SJSA1 (cell line): ENCODE data around the gene APOM. TPM values are rescaled to one million over a fixed set of nuclear protein-coding genes. Genes with fewer than 3 reads are reported as not detected.

Source experiments
- DNase-seq, 2 experiments: peaks; one replicate each; pipeline ENCODE4 v3.0.0-alpha.2; 2015 to 2020; ENCODE audit warnings: low spot score in 2 of 2, low read depth in 1 of 2
- H3K27ac ChIP-seq: fragments of 250-450 bp; sonication (Bioruptor Pico); 2 replicates; pipeline ENCODE4 v1.5.1; 2020; ENCODE audit warnings: mild to moderate bottlenecking, moderate library complexity
- H3K27me3 ChIP-seq: fragments of 250-450 bp; sonication (Bioruptor Pico); replicated peaks from 2 replicates; pipeline ENCODE4 v1.5.1; 2020; ENCODE audit warnings: mild to moderate bottlenecking, moderate library complexity
- H3K36me3 ChIP-seq: fragments of 250-450 bp; sonication (Bioruptor Pico); 2 replicates; pipeline ENCODE4 v1.5.1; 2020; ENCODE audit warnings: mild to moderate bottlenecking
- H3K4me1 ChIP-seq: fragments of 250-450 bp; sonication (Bioruptor Pico); replicated peaks from 2 replicates; pipeline ENCODE4 v1.6.1; 2021; ENCODE audit warnings: mild to moderate bottlenecking
- H3K4me3 ChIP-seq: fragments of 250-450 bp; sonication (Bioruptor Pico); 2 replicates; pipeline ENCODE4 v1.5.1; 2020; ENCODE audit warnings: mild to moderate bottlenecking
- H3K9me3 ChIP-seq: fragments of 250-450 bp; sonication (Bioruptor Pico); replicated peaks from 2 replicates; pipeline ENCODE4 v1.5.1; 2020; ENCODE audit warnings: mild to moderate bottlenecking
- total RNA-seq: library from RNA; depleted of rRNA; stranded (reverse); fragments of >200 nt; shearing (Covaris generic); gene quantifications from 2 replicates; pipeline ENCODE4 v1.2.3, GENCODE V29; 2014

APOM gene
- total RNA-seq, 1 experiment from 2014 or later, result 1.1 TPM

DNA sequence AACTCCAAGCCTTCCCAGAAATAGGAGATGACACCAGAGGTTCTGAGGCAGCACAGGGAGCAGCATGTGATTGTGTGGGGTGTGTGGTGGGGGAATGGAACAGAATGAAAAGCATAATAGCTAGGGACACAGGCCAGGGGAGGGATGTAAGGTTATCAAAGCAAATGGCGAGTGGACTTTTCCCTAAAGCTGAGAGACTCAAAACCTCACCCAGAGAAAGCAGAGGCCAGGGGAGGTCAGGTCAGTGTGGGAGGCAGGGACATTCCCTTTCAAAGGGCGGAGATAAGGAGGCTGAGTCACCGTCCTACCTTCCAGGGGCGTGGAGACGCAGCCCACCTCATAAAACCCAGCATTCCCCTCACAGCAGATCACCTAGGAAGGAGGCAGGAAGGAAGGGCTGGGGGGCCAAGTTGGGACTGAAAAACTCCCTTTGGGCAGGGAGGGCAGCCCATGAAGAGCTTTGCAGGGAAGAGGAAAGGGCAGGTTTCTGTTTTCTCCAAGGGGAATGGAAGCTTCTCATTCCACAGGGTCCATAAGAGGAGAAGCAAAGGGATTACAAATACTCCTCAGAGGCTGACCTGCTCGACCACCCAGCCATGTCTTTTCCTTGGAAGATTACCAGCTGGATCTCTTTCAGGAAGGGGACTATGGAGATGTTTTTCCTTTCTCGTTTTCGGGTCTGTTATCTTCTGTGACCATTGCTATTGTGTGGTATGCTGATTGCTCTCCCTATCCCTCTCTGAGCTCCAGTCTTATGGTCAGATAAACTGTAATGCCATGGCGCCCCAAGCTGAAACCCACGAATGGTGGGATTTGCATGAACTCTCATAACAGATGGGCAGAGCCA lies 34.8 kb downstream of the APOM start:
- no peak for DNase-seq
- Histone ChIP-seq H3K9me3 (no peaks in the 10 kb centered on the region), H3K27ac (no peak overlapping the region), H3K36me3 (peaks cover 74% of the 10 kb centered on the region), H3K4me1 (no peaks in the 10 kb centered on the region), H3K4me3 (no peak overlapping the region), H3K27me3 (no peaks in the 10 kb centered on the region)

- Histone ChIP-seq H3K4me3 (no peak overlapping the region), H3K36me3 (peaks cover 78% of the 10 kb centered on the region), H3K27me3 (no peaks in the 10 kb centered on the region), H3K27ac (no peak overlapping the region), H3K4me1 (no peaks in the 10 kb centered on the region), H3K9me3 (no peaks in the 10 kb centered on the region)
- DNase-seq, result no peak
Measured at GRCh38 chr6:31691078-31691463, 35.4 kb downstream of the APOM start.

GRCh38 chr6:31691564-31692108 lies 35.9 kb downstream of the APOM start:
- Histone ChIP-seq H3K27ac (no peak overlapping the region), H3K4me3 (no peak overlapping the region), H3K9me3 (no peaks in the 10 kb centered on the region), H3K27me3 (no peaks in the 10 kb centered on the region), H3K4me1 (no peaks in the 10 kb centered on the region), H3K36me3 (peaks cover 75% of the 10 kb centered on the region)
- no peak for DNase-seq

- H3K27me3 ChIP-seq, result no peaks in the 10 kb centered on the region
- H3K4me3 ChIP-seq, result no peak overlapping the region
- no peak for DNase-seq
- H3K4me1 ChIP-seq, result no peaks in the 10 kb centered on the region
- no peak overlapping the region for H3K27ac ChIP-seq
- H3K9me3 ChIP-seq, result no peaks in the 10 kb centered on the region
- peaks cover 75% of the 10 kb centered on the region for H3K36me3 ChIP-seq
Measured at GRCh38 chr6:31692353-31692752, 36.7 kb downstream of the APOM start.

DNA sequence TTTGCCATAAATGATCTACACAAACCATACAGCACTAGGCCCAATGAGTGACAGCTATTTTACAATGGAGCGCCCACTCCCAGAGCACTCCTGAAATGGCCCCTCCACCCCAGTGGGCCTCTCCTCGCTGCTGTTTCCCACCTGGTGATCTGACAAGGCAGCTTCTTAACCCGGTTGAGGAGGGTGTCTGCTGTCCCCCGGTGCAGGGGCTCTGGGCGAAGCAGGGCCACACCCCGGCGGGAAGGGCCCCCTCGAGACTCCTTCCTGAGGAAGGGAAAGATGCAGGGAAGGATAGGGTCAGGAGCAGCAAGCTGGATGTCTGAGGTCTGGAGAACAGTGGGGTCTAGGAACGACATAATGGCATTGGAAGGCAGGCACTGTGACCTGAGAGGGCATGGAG lies 37.2 kb downstream of the APOM start:
- no peak for DNase-seq
- Histone ChIP-seq H3K4me1 (no peaks in the 10 kb centered on the region), H3K36me3 (peaks cover 77% of the 10 kb centered on the region), H3K9me3 (no peaks in the 10 kb centered on the region), H3K27ac (no peak overlapping the region), H3K4me3 (no peak overlapping the region), H3K27me3 (no peaks in the 10 kb centered on the region)

DNA sequence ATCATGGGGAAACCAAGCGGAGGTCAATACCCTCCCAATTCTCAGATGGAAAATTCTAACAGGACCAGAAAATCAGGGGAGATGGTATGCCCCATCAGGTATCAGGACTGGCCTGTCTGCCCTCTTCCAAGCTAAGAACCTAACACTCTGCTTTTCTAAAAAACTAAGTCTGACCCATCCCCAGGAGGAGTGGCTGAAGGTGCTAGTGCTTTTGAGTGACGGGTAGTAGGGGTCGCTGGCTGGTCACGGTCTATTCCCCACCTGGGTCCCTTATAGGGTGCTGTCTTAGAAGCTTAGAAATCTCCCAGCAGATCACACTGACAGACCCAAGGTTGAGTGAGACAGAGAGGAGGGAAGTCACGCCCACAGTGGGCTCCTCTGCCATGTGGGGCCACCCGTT lies 37.8 kb downstream of the APOM start:
- Histone ChIP-seq H3K4me1 (no peaks in the 10 kb centered on the region), H3K36me3 (peaks cover 71% of the 10 kb centered on the region), H3K27me3 (no peaks in the 10 kb centered on the region), H3K27ac (no peak overlapping the region), H3K9me3 (no peaks in the 10 kb centered on the region), H3K4me3 (no peak overlapping the region)
- DNase-seq, result no peak

- H3K36me3 ChIP-seq, result peaks cover 57% of the 10 kb centered on the region
- peaks cover 6% of the 10 kb centered on the region for H3K4me1 ChIP-seq
- H3K9me3 ChIP-seq, result no peaks in the 10 kb centered on the region
- H3K4me3 ChIP-seq, result no peak overlapping the region
- no peak for DNase-seq
- no peak overlapping the region for H3K27ac ChIP-seq
- no peaks in the 10 kb centered on the region for H3K27me3 ChIP-seq
Measured at GRCh38 chr6:31697555-31697954, 41.9 kb downstream of the APOM start.

- no peaks in the 10 kb centered on the region for H3K9me3 ChIP-seq
- peaks cover 27% of the 10 kb centered on the region for H3K36me3 ChIP-seq
- H3K27me3 ChIP-seq, result no peaks in the 10 kb centered on the region
- H3K27ac ChIP-seq, result no peak overlapping the region
- no peak overlapping the region for H3K4me3 ChIP-seq
- DNase-seq, result no peak
- H3K4me1 ChIP-seq, result peaks cover 21% of the 10 kb centered on the region
Measured at GRCh38 chr6:31700740-31701401, 45.2 kb downstream of the APOM start.

DNA sequence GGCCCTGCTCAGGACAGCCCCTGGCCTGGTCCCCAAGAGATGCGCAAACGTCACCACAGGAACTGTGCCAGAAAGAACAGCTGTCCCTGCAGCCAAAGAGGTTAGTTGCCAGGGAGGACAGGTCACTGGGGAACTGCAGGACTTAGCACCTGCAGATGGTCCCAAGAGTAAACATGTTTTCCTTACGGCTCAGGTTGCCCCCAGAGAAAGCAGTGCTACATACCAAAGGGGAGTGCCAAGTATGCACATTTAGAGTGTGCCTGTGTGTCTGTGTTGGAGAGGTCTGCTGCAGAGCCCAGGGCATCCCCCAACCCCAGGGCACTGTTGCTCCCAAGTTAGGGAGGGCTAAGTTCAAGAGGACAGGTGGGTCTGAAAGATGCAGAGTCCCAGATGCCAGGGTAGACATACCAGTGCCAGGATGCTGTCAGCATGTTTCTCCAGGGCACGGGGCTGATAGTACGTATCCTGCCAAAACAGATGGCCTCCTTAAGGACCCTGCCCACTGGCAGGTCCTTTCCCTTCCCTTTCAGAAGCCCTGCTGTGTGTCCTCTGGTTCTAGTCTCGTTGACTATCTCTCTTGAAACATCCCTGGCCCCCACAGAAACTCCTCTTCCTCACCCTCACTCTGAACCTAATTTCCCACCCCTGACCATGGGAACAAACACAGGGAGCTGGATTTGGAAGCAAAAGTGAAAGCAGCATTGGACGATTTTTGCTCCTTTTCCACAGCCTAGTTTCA lies 46.1 kb downstream of the APOM start:
- Histone ChIP-seq H3K4me1 (peaks cover 21% of the 10 kb centered on the region), H3K36me3 (peaks cover 25% of the 10 kb centered on the region), H3K27me3 (no peaks in the 10 kb centered on the region), H3K4me3 (peak overlapping the region; percentile 65), H3K9me3 (no peaks in the 10 kb centered on the region), H3K27ac (peak overlapping the region; percentile 84; the same call in 1 of the 2 replicates)
- no peak for DNase-seq

GRCh38 chr6:31702405-31702818 lies 46.7 kb downstream of the APOM start:
- DNase-seq, result no peak
- peak overlapping the region; percentile 65 for H3K4me3 ChIP-seq

DNA sequence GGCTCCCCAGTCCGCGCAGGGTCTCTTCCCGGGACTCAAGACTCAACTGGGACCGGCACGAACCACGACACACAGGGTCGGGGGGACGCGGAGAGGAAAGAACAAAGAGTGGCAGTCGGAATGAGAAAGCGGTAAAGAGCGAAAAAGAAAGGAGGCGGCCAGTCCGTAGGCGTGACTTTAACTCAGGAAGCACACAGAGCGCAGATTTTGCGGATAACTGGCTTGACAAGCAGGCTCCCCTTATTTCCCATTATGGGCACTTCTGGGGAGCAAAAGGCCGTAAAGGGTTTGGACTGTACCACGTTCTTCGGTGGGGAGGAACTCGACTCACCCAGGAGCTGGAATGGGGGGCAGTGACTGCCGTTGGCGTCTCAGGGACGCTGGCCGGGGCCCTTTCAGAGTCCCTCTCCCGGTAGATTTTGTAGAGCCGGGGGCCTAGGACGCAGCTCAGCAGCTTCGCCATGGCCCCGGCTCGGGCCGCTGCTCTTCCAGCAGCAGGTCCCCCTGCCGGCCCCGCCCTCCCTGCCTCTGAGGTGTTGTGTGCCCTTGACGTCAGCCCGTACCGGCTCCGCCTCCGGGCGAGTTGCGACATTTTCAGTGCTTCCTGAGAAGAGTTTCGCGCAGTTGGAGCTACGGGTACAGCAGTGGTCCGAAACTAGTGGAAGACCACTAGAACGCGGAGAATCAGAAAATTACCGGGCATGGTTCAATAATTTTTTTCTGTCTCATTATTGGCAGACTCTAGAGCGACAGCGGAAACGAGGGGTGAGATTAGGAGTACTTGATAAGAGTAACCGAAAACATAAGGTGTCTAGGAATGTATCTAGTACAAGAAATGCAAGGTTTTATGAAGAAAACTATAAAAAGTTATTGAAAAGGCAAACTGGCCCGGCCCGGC lies 47.4 kb downstream of the APOM start, which contains the start of gene ABHD16A:
ABHD16A (minus strand) TSS at position 506 of the 898 bp plus-strand sequence; CDS start at position 463, 43 bp downstream.
- H3K27ac ChIP-seq, result peak within 1 kb of the TSS; percentile 84

More at GRCh38 chr6:31702405-31702818, 46.7 kb downstream of the APOM start:
- no peaks in the 10 kb centered on the region for H3K9me3 ChIP-seq
- H3K36me3 ChIP-seq, result peaks cover 19% of the 10 kb centered on the region
- H3K27me3 ChIP-seq, result no peaks in the 10 kb centered on the region
- H3K4me1 ChIP-seq, result peaks cover 21% of the 10 kb centered on the region
- peak overlapping the region; percentile 84 for H3K27ac ChIP-seq

DNA sequence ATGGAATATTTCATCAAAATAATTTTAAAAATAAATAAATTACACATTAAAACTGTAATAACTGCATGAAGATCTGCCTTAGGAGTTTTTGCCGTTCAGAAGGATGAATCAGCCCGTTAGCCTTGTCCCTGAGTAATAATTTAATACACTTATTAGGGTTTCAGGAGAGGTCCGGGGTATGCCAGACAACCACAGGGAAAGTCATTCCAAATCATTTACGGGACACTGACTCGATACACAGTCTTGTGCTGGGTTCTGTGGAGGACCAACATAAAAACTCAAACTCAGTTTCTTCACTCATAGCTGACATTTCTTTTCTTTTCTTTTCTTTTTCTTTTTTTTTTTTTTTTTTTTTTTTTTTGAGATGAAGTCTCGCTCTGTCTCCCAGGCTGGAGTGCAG lies 50.2 kb downstream of the APOM start:
- Histone ChIP-seq H3K36me3 (0 out of 2 replicates have a peak, but pooled peaks cover 4% of the 10 kb centered on the region), H3K4me3 (no peak overlapping the region), H3K27me3 (no peaks in the 10 kb centered on the region), H3K9me3 (no peaks in the 10 kb centered on the region), H3K4me1 (peaks cover 21% of the 10 kb centered on the region), H3K27ac (no peak overlapping the region)
- no peak for DNase-seq

More for the DNA sequence above, 47.4 kb downstream of the APOM start, which contains the start of gene ABHD16A:
- Histone ChIP-seq H3K36me3 (peaks cover 14% of the 10 kb centered on the region), H3K4me1 (peaks cover 21% of the 10 kb centered on the region), H3K27me3 (no peaks in the 10 kb centered on the region), H3K4me3 (peak within 1 kb of the TSS; percentile 65), H3K9me3 (no peaks in the 10 kb centered on the region)
- peak; percentile 95 to 99 for DNase-seq
